Tibial artery (tissue), 4 donors: ENCODE results near the gene INPP4A.

Source experiments
- DNase-seq, 2 donors: peaks; one replicate each; pipeline ENCODE4 v3.0.0-alpha.2; 2019
- H3K27ac ChIP-seq, 2 donors: fragments of 200-600 bp; sonication (generic) in 1 of 2; 1 replicate in 1 of 2; 2 replicates in 1 of 2; pipeline ENCODE4 v1.5.1; 2018 to 2019; ENCODE audit warnings: mild to moderate bottlenecking in 1 of 2
- H3K27me3 ChIP-seq, 2 donors: fragments of 200-600 bp; sonication (generic) in 1 of 2; one replicate each; pipeline versions ENCODE4 v1.5.1 to v1.6.0; 2016 to 2019
- H3K36me3 ChIP-seq, 3 donors: fragments of 200-600 bp; sonication (generic) in 2 of 3; one replicate each; pipeline ENCODE4 v1.5.1; 2016 to 2019; ENCODE audit warnings: mild to moderate bottlenecking in 2 of 3
- H3K4me1 ChIP-seq, 4 donors: fragments of 200-600 bp; sonication (generic) in 2 of 4; 1 replicate in 3 of 4; 2 replicates in 1 of 4; pipeline ENCODE4 v1.5.1; 2016 to 2019
- H3K4me3 ChIP-seq, 2 donors: fragments of 200-600 bp; sonication (generic) in 1 of 2; 1 replicate in 1 of 2; 2 replicates in 1 of 2; pipeline ENCODE4 v1.5.1; 2018 to 2019; ENCODE audit warnings: mild to moderate bottlenecking in 2 of 2
- H3K9me3 ChIP-seq, 3 donors: fragments of 200-600 bp; sonication (generic) in 1 of 3; one replicate each; pipeline ENCODE4 v1.5.1; 2016 to 2019
- intact Hi-C: fragments of 100-400 bp; cut with DNase I; formaldehyde crosslinking; loops from one replicate; pipeline ENCODE4 v1.15.0; 2023; ENCODE audit warnings: low total_unique reads
- TF ChIP-seq, protein P1 (sequence below), 2 experiments: fragments of 200-600 bp in 1 of 2; fragments of 450-650 bp in 1 of 2; IDR thresholded peaks; one replicate each; pipeline ENCODE4 v1.5.1; 2017 to 2019; ENCODE audit warnings: antibody characterized with exemption in 2 of 2, mild to moderate bottlenecking in 1 of 2, moderate library complexity in 1 of 2

INPP4A gene

DNA sequence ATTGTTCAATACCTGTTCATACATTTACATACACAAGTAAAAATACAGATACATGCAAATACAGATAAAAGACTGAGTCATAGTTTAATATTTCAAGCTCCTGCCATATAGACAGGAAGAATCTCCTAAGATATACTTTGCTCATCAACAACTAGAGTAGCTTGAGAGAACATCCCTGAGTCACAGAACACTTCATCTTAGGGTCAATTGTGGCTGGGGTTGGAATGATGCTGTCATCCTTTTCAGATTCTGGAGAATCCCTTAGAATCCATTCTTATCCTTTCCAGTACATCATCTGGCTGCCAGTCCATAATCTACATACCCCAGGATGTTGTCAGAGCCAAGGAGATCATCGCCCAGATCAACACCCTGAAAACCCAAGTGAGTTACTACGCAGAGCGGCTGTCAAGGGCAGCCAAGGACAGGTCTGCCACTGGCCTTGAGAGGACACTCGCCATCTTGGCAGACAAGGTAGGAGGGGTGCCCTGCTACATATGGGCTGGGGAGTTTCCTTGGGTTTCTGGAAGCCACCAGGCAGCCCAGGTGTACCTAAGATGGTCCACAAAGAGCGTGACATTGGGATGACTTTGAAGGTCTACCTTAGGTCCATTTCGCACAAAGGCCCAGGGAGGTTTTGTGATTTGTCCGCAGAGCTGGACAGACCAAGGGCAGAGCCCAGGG lies 108.0 kb downstream of the INPP4A start:
- H3K36me3 ChIP-seq: peaks cover 46 to 94% (median 65%) of the 10 kb centered on the region in 3 donors
- H3K27ac ChIP-seq: no peak overlapping the region
- H3K27me3 ChIP-seq: no peaks in the 10 kb centered on the region
- no peaks in the 10 kb centered on the region for H3K9me3 ChIP-seq
- DNase-seq: peak; percentile 11 to 35
- no peak overlapping the region for H3K4me3 ChIP-seq
- TF ChIP-seq, protein P1, sequence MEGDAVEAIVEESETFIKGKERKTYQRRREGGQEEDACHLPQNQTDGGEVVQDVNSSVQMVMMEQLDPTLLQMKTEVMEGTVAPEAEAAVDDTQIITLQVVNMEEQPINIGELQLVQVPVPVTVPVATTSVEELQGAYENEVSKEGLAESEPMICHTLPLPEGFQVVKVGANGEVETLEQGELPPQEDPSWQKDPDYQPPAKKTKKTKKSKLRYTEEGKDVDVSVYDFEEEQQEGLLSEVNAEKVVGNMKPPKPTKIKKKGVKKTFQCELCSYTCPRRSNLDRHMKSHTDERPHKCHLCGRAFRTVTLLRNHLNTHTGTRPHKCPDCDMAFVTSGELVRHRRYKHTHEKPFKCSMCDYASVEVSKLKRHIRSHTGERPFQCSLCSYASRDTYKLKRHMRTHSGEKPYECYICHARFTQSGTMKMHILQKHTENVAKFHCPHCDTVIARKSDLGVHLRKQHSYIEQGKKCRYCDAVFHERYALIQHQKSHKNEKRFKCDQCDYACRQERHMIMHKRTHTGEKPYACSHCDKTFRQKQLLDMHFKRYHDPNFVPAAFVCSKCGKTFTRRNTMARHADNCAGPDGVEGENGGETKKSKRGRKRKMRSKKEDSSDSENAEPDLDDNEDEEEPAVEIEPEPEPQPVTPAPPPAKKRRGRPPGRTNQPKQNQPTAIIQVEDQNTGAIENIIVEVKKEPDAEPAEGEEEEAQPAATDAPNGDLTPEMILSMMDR (IDR thresholded peaks at IDR 0.05): no peak
- no peaks in the 10 kb centered on the region for H3K4me1 ChIP-seq
- intact Hi-C loops: no loop called here

- Histone ChIP-seq H3K9me3 (no peaks in the 10 kb centered on the region), H3K27ac (no peak overlapping the region), H3K27me3 (no peaks in the 10 kb centered on the region), H3K36me3 (peaks cover 45 to 84% (median 57%) of the 10 kb centered on the region in 3 donors), H3K4me3 (no peak overlapping the region), H3K4me1 (peaks cover 0 to 2% (median 0%) of the 10 kb centered on the region in 4 donors)
- TF ChIP-seq, protein P1 (IDR thresholded peaks at IDR 0.05): no peak
- intact Hi-C loops: no loop called here
- peak; percentile 13 to 46 for DNase-seq
Measured at GRCh38 chr2:98554116-98554861, 109.6 kb downstream of the INPP4A start.

GRCh38 chr2:98555696-98556095 lies 111.0 kb downstream of the INPP4A start:
- no peaks in the 10 kb centered on the region for H3K27me3 ChIP-seq
- intact Hi-C loops: no loop called here
- peaks cover 40 to 70% (median 47%) of the 10 kb centered on the region in 3 donors for H3K36me3 ChIP-seq
- H3K27ac ChIP-seq: no peak overlapping the region
- no peaks in the 10 kb centered on the region for H3K9me3 ChIP-seq
- TF ChIP-seq, protein P1 (IDR thresholded peaks at IDR 0.05): no peak
- peaks cover 0 to 16% (median 4%) of the 10 kb centered on the region in 4 donors for H3K4me1 ChIP-seq
- H3K4me3 ChIP-seq: no peak overlapping the region
- peak; percentile 12 to 32 for DNase-seq

GRCh38 chr2:98556344-98557033 lies 111.8 kb downstream of the INPP4A start:
- Histone ChIP-seq H3K9me3 (no peaks in the 10 kb centered on the region), H3K36me3 (peaks cover 40 to 67% (median 47%) of the 10 kb centered on the region in 3 donors), H3K27ac (no peak overlapping the region), H3K4me3 (no peak overlapping the region), H3K27me3 (no peaks in the 10 kb centered on the region), H3K4me1 (peaks cover 0 to 24% (median 8%) of the 10 kb centered on the region in 4 donors)
- TF ChIP-seq, protein P1 (IDR thresholded peaks at IDR 0.05): no peak
- peak in 1 of 2 donors; percentile 2 for DNase-seq
- intact Hi-C loops: no loop called here

DNA sequence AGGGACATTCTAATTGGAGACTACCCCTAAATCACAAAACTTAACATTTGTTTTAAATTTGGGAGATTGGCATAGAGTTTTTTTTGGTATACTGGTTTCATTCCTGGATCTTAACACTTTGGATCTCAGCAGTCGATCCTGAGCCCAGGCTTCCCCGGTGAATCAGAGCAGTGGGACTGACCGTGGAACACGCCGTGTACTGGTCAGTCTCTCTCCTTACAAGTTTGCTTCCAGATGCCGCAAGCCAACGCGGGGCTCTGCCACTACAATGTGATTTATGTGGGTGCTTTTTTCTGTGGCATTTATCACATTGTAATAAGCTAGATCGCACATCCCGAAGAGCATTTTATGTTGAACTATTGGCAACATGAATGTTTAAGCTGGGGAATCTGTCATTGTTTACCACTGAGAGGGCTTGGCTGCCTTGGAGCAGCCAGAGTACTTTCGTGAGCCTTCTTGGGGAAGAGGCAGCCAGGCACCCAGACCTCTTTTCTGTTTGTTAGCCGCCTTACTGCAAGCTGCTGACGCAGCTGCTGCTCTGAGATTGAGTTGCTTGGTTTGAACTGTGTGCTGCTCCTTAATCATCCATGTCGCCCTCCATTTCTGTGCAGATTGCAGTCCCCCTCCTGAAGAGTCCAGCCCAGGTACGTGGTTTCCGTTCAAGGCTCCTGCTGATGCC lies 114.3 kb downstream of the INPP4A start:
- no peaks in the 10 kb centered on the region for H3K27me3 ChIP-seq
- TF ChIP-seq, protein P1 (IDR thresholded peaks at IDR 0.05): no peak
- no peak overlapping the region for H3K4me3 ChIP-seq
- peaks cover 26 to 50% (median 29%) of the 10 kb centered on the region in 3 donors for H3K36me3 ChIP-seq
- DNase-seq: no peak
- peak overlapping the region in 1 of 2 donors; percentile 83 for H3K27ac ChIP-seq
- intact Hi-C loops: no loop called here
- H3K4me1 ChIP-seq: peaks cover 0 to 47% (median 20%) of the 10 kb centered on the region in 4 donors
- no peaks in the 10 kb centered on the region for H3K9me3 ChIP-seq
